22Rv1 (cell line): ENCODE data around the gene FLOT1.

Source experiments
- H3K27ac ChIP-seq: fragments of 450-650 bp; 2 replicates; pipeline ENCODE4 v1.5.1; 2017
- CTCF ChIP-seq: fragments of 450-650 bp; IDR thresholded peaks from 2 replicates; pipeline ENCODE4 v1.5.1; 2017; ENCODE audit warnings: mild to moderate bottlenecking
- ZFX ChIP-seq: fragments of 450-650 bp; IDR thresholded peaks from 2 replicates; pipeline ENCODE4 v1.6.1; 2017; ENCODE audit warnings: antibody characterized with exemption, borderline replicate concordance

Gene FLOT1

GRCh38 chr6:30727920-30728553 is 14.4 kb downstream of the FLOT1 start:
- peak overlapping the region; percentile 97; the same call in 1 of the 2 replicates for H3K27ac ChIP-seq
- no peak for TF ChIP-seq ZFX
- no peak for TF ChIP-seq CTCF

- TF ChIP-seq CTCF (no peak), ZFX (no peak)
- H3K27ac ChIP-seq: peak overlapping the region; percentile 97
Measured at GRCh38 chr6:30726506-30727413, 15.7 kb downstream of the FLOT1 start.

GRCh38 chr6:30725713-30726505 is 16.6 kb downstream of the FLOT1 start:
- peak overlapping the region; percentile 97 for H3K27ac ChIP-seq
- TF ChIP-seq ZFX: no peak
- TF ChIP-seq CTCF: no peak

- TF ChIP-seq CTCF (no peak), ZFX (no peak)
- peak overlapping the region; percentile 97 for H3K27ac ChIP-seq
Measured at GRCh38 chr6:30724906-30725667, 17.4 kb downstream of the FLOT1 start.

- H3K27ac ChIP-seq: peak overlapping the region; percentile 97
Measured at GRCh38 chr6:30723843-30724741, 18.4 kb downstream of the FLOT1 start.

GRCh38 chr6:30723159-30723842 is 19.2 kb downstream of the FLOT1 start:
- H3K27ac ChIP-seq: peak overlapping the region; percentile 97
